Mucosa of descending colon (tissue), 3 donors: Measurements from ENCODE around the gene TRIM40. TPM values are rescaled to one million over a fixed set of nuclear protein-coding genes. Genes with fewer than 3 reads are reported as not detected.

ENCODE experiments used
- ATAC-seq: fragments of 200-7000 bp; cut with Tn5 transposase; one replicate; pipeline ENCODE4 v1.9.1; 2020; ENCODE audit warnings: mild to moderate bottlenecking, moderate library complexity
- DNase-seq, 3 donors: peaks; one replicate each; pipeline ENCODE4 v3.0.0-alpha.2; 2020
- H3K36me3 ChIP-seq: fragments of 200-600 bp; one replicate; pipeline ENCODE4 v1.8.0; 2021; ENCODE audit warnings: low read depth, mild to moderate bottlenecking
- H3K4me1 ChIP-seq: fragments of 200-600 bp; one replicate; pipeline ENCODE4 v1.8.0; 2021; ENCODE audit warnings: low read depth, mild to moderate bottlenecking
- H3K4me3 ChIP-seq: fragments of 200-600 bp; one replicate; pipeline ENCODE4 v1.8.0; 2021; ENCODE audit warnings: mild to moderate bottlenecking
- H3K9me3 ChIP-seq: fragments of 200-600 bp; one replicate; pipeline ENCODE4 v1.8.0; 2021; ENCODE audit warnings: mild to moderate bottlenecking
- intact Hi-C, 2 donors: fragments of 100-400 bp; cut with DNase I in 1 of 2; cut with micrococcal nuclease in 1 of 2; formaldehyde crosslinking; loops; one replicate each; pipeline versions ENCODE4 v1.11.0 to v1.11.1; 2022; cut with DNase I, micrococcal nuclease
- total RNA-seq, 3 donors: library from RNA; stranded (reverse); fragmentation: NEBNext Ultra II Directional in 2 of 3; extraction: Animal tissue kit (Norgen Biotek cat#: 25700) in 2 of 3; gene quantifications; one replicate each; pipeline versions ENCODE4 v1.2.1 to v1.2.4, GENCODE V29; 2021 to 2023
- TF ChIP-seq, protein P1 (sequence below): fragments of 200-600 bp; IDR thresholded peaks from one replicate; pipeline ENCODE4 v1.8.0; 2022; ENCODE audit warnings: antibody characterized with exemption, mild to moderate bottlenecking
- donor health status: DM: no; HTN: no; CAD: no; lungs with moderate emphysema.
- donor health status: DM: no; HTN: no; CAD: no.
- donor health status: DM: no; HTN: yes; CAD: no.

The TRIM40 gene
- total RNA-seq, 3 donors from 2014 or later, result 19.8 to 37.3 (median 33.4) TPM

DNA sequence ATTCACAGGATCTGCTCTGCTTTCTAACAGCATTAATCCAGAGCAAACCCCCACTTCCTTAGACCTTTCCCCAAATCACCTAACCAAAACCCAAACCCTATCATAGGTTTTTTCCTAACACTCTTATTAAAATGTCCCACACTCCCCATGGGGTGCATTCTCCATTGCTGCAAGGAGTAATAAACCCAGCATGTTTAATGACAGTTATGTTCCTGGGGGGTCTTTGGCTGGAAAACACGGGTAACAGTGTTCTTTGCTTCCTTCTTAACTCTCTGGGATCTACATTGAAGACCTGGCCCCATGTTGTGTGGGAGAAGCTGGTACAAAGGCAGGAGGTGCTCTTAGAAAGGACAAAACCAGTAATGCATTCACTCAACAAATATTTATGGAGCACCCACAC, 39.1 kb upstream of the TRIM40 start:
- intact Hi-C loops, result no loop called here
- Histone ChIP-seq H3K4me1 (peaks cover 22% of the 10 kb centered on the region), H3K9me3 (no peaks in the 10 kb centered on the region), H3K36me3 (no peaks in the 10 kb centered on the region), H3K4me3 (no peak overlapping the region)
- DNase-seq (no peak), ATAC-seq (no peak)
- TF ChIP-seq, protein P1, sequence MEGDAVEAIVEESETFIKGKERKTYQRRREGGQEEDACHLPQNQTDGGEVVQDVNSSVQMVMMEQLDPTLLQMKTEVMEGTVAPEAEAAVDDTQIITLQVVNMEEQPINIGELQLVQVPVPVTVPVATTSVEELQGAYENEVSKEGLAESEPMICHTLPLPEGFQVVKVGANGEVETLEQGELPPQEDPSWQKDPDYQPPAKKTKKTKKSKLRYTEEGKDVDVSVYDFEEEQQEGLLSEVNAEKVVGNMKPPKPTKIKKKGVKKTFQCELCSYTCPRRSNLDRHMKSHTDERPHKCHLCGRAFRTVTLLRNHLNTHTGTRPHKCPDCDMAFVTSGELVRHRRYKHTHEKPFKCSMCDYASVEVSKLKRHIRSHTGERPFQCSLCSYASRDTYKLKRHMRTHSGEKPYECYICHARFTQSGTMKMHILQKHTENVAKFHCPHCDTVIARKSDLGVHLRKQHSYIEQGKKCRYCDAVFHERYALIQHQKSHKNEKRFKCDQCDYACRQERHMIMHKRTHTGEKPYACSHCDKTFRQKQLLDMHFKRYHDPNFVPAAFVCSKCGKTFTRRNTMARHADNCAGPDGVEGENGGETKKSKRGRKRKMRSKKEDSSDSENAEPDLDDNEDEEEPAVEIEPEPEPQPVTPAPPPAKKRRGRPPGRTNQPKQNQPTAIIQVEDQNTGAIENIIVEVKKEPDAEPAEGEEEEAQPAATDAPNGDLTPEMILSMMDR, result no peak

DNA sequence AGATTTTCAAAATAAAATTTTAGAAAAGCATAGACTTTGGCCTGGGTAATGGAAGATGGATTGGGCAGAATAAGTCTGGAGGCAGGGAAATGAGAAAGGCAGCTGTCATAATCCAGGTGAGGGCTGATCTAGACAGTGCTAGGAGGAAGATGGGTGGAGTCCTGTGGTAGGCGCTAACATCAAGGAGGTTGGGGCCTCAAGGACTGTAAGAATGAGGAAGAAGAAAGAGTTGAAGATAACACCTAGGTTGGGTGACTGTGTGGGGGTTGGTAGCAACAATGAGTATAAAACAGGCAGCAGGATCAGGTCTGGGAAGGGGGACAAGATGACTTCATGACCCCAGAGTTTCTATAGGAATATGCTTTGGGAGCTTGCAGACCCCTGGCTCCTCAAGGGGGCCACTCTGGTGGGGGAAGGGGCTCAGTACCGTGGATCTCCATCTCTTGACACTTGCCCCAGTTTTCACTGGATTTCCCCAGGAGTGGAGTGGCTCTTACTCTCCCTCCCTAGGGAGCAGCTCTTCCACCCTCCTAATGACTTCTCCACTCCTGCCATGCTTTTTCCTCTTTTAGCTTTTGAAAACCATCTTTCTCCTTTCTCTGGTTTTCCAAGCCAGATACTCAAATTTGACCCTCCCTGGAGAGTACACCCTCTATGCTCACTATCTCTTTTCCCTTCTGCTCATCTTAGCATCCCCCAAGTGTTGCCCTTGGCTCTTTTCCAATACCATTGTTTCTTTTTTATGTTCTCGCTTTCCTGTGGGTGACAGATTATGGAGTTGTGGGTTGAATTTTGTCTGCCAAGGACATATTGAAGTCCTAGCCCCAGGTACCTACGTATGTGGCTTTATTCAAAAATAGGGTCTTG, 37.8 kb upstream of the TRIM40 start:
- ATAC-seq (peak; percentile 48), DNase-seq (peak in 1 of 3 donors; percentile 82)
- intact Hi-C loops, result no loop called here
- no peak overlapping the region for H3K4me3 ChIP-seq
- H3K36me3 ChIP-seq, result no peaks in the 10 kb centered on the region
- TF ChIP-seq, protein P1, result no peak
- no peaks in the 10 kb centered on the region for H3K9me3 ChIP-seq
- peaks cover 22% of the 10 kb centered on the region for H3K4me1 ChIP-seq

DNA sequence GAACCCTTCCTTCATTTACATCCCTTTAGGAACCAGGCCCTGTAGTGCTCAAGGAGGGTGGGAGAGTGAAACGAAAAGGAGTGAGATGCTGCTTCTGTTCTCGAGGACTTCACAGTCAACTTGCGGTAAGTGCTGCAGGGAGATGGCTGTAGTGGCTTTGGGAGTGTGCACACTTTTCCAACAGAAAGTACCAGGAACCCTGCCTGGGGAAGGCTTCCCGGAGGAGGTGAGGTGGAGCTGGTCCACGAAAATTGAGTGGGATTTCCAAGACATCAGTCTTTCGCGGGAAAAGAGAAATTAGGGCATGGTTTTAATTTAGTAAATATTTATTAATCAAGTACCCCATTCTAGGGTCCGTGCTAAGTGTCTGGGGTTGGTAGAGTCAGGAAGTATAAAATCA, 35.8 kb upstream of the TRIM40 start:
- TF ChIP-seq, protein P1, result no peak
- intact Hi-C loops, result loop anchor here in 1 of 2 donors (10.0 kb wide), 1 partner anchor 75 kb away; no protein-coding TSS in a partner anchor

DNA sequence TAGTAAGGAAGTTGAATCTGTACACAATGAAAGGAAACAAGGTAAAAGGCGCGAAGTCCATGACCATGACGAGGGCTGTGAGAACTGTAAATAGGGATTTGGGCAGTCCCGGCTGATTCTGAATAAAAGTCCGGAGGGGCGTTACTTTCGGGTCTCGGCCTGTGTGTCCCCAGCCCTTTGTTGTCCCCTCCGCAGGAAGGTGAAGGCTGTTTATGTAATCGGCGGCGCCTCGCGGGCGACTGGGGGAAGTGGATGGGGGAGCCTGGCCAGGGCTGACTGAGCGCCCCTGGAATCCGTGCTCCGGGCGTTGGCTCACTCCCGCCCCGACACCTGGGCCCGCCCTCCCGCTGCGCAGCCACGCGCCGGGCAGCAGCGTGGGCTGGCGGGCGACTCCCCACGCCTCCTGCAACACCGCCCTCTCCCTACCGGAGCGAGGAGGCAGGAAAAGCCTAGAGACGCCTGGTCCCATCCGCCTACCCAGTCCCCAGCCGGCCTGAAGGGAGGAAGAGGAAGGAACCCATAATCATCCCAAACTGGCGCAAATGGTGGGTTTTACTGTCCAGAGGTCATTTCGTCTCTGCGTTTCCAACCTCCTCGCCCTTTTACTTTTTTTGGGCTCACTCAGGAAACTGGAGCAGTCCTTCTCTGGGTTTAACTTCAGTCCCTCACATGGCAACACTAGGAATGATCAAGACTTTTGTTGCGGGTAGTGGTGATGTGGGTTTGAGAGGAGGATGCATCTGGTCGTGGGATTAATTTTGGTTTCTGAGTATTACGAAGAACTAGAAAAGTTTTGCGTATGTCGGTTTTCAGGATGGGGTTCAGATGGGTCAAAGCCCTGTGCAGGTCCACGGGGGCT, 35.1 kb upstream of the TRIM40 start:
- intact Hi-C loops, result loop anchor here in 1 of 2 donors (10.0 kb wide), 1 partner anchor 74 kb away; no protein-coding TSS in a partner anchor
- no peak overlapping the region for H3K4me3 ChIP-seq
- DNase-seq, result peak; percentile 79 to 90 (median 86)
- peak; percentile 71 for ATAC-seq
- peaks cover 26% of the 10 kb centered on the region for H3K4me1 ChIP-seq
- TF ChIP-seq, protein P1, result peak; percentile 7
- no peaks in the 10 kb centered on the region for H3K36me3 ChIP-seq
- no peaks in the 10 kb centered on the region for H3K9me3 ChIP-seq

More for the DNA sequence above, 35.8 kb upstream of the TRIM40 start:
- Histone ChIP-seq H3K4me1 (peaks cover 26% of the 10 kb centered on the region), H3K9me3 (no peaks in the 10 kb centered on the region), H3K4me3 (no peak overlapping the region), H3K36me3 (no peaks in the 10 kb centered on the region)
- ATAC-seq, result no peak
- no peak for DNase-seq
